ENCODE measurements around the gene HBEGF. TPM values are rescaled to one million over a fixed set of nuclear protein-coding genes. Genes with fewer than 3 reads are reported as not detected.

The HBEGF gene
- total RNA-seq, 1 experiment from 2014 or later: 6.1 TPM

Other genes with a start within 250 kb of the HBEGF start
- 8.6 and 10.2 TPM in 2 replicates for gene PURA, start 232.5 kb downstream of the HBEGF start, total RNA-seq (2014; rRNA removed; shearing (Covaris generic))
- 1.8 and 2.6 TPM in 2 replicates for gene IGIP, start 220.7 kb downstream of the HBEGF start, total RNA-seq (2014; rRNA removed; shearing (Covaris generic))
- gene CYSTM1, start 171.4 kb downstream of the HBEGF start, total RNA-seq (2014; rRNA removed; shearing (Covaris generic)): 59.7 and 70.1 TPM in 2 replicates
- 84.3 and 90.4 TPM in 2 replicates for gene PFDN1, start 43.5 kb downstream of the HBEGF start, total RNA-seq (2014; rRNA removed; shearing (Covaris generic))
- not detected in 2 replicates for gene SLC4A9, start 13.6 kb upstream of the HBEGF start, total RNA-seq (2014; rRNA removed; shearing (Covaris generic))
- 47.5 and 59.7 TPM in 2 replicates for gene ANKHD1, start 55.2 kb upstream of the HBEGF start, total RNA-seq (2014; rRNA removed; shearing (Covaris generic))
- 1.4 and 1.7 TPM in 2 replicates for gene EIF4EBP3, start 201.1 kb upstream of the HBEGF start, total RNA-seq (2014; rRNA removed; shearing (Covaris generic))
- 77.8 and 92.2 TPM in 2 replicates for gene SRA1, start 210.9 kb upstream of the HBEGF start, total RNA-seq (2014; rRNA removed; shearing (Covaris generic))
- gene APBB3, start 218.0 kb upstream of the HBEGF start, total RNA-seq (2014; rRNA removed; shearing (Covaris generic)): 9.8 and 12.6 TPM in 2 replicates
- gene SLC35A4, start 218.2 kb upstream of the HBEGF start, total RNA-seq (2014; rRNA removed; shearing (Covaris generic)): 39.1 and 42.2 TPM in 2 replicates

Data from NCI-H460 (cell line).